Activated T-helper 1 cell treated with anti-CD3 and anti-CD28 coated beads, Interleukin-12 subunit alpha, Interleukin-12 subunit beta, Interleukin-2, Interleukin-4 antibody, amounts not matched to agents 30 ng/mL and 10 ng/mL and 1 ng/mL, durations not matched to agents 14 hours and 24 hours and 36 hours (primary cell): ENCODE data around the gene ZNF366. TPM values are rescaled to one million over a fixed set of nuclear protein-coding genes. Genes with fewer than 3 reads are reported as not detected.

Experiments used
- DNase-seq: peaks from one replicate; pipeline ENCODE4 v3.0.0; 2021; ENCODE audit warnings: low spot score
- H3K27ac Mint-ChIP-seq: one replicate; pipeline ENCODE4 v1.8.0; 2021; ENCODE audit warnings: mild to moderate bottlenecking, mixed read lengths
- H3K27me3 Mint-ChIP-seq: one replicate; pipeline ENCODE4 v1.8.0; 2022; ENCODE audit warnings: mild to moderate bottlenecking, moderate library complexity, mixed read lengths; ENCODE audit not compliant: insufficient read depth
- H3K36me3 Mint-ChIP-seq: one replicate; pipeline ENCODE4 v1.8.0; 2021; ENCODE audit warnings: low read depth, mixed read lengths
- H3K4me1 Mint-ChIP-seq: one replicate; pipeline ENCODE4 v1.8.0; 2021; ENCODE audit warnings: low read depth, mixed read lengths
- H3K4me3 Mint-ChIP-seq: one replicate; pipeline ENCODE4 v1.8.0; 2021; ENCODE audit warnings: mild to moderate bottlenecking, moderate library complexity, mixed read lengths
- H3K9me3 Mint-ChIP-seq: one replicate; pipeline ENCODE4 v1.8.0; 2021; ENCODE audit warnings: mixed read lengths
- intact Hi-C: fragments of 100-400 bp; cut with micrococcal nuclease; formaldehyde crosslinking; loops from one replicate; pipeline ENCODE4 v1.15.1; 2024
- total RNA-seq: library from RNA; stranded (reverse); gene quantifications from 2 replicates; pipeline ENCODE4 v1.2.3, GENCODE V29; 2022

ZNF366 gene
- total RNA-seq, 1 donor from 2014 or later = not detected

GRCh38 chr5:72453246-72453775, 53.9 kb downstream of the ZNF366 start:
- no peak overlapping the region for H3K4me3 Mint-ChIP-seq
- H3K27me3 Mint-ChIP-seq = peaks cover 8% of the 10 kb centered on the region
- intact Hi-C loops = no loop called here

GRCh38 chr5:72452515-72453245, 54.5 kb downstream of the ZNF366 start:
- DNase-seq = no peak
- intact Hi-C loops = no loop called here
- Mint-ChIP-seq H3K4me1 (no peaks in the 10 kb centered on the region), H3K27me3 (peaks cover 8% of the 10 kb centered on the region), H3K4me3 (no peak overlapping the region), H3K9me3 (no peaks in the 10 kb centered on the region), H3K36me3 (no peaks in the 10 kb centered on the region), H3K27ac (no peak overlapping the region)

More at GRCh38 chr5:72453246-72453775, 53.9 kb downstream of the ZNF366 start:
- no peak overlapping the region for H3K27ac Mint-ChIP-seq
- no peak for DNase-seq
- H3K9me3 Mint-ChIP-seq = no peaks in the 10 kb centered on the region
- H3K4me1 Mint-ChIP-seq = no peaks in the 10 kb centered on the region
- no peaks in the 10 kb centered on the region for H3K36me3 Mint-ChIP-seq

- Mint-ChIP-seq H3K36me3 (no peaks in the 10 kb centered on the region), H3K4me1 (no peaks in the 10 kb centered on the region), H3K4me3 (no peak overlapping the region), H3K9me3 (no peaks in the 10 kb centered on the region), H3K27ac (no peak overlapping the region), H3K27me3 (peaks cover 8% of the 10 kb centered on the region)
- DNase-seq = no peak
- intact Hi-C loops = no loop called here
Measured at GRCh38 chr5:72451741-72452505, 55.3 kb downstream of the ZNF366 start.

- no peak for DNase-seq
- Mint-ChIP-seq H3K27ac (no peak overlapping the region), H3K36me3 (no peaks in the 10 kb centered on the region), H3K9me3 (no peaks in the 10 kb centered on the region), H3K4me1 (no peaks in the 10 kb centered on the region), H3K4me3 (no peak overlapping the region), H3K27me3 (peaks cover 6% of the 10 kb centered on the region)
- intact Hi-C loops = no loop called here
Measured at GRCh38 chr5:72448368-72448767, 58.8 kb downstream of the ZNF366 start.

GRCh38 chr5:72447751-72448150, 59.5 kb downstream of the ZNF366 start:
- DNase-seq = no peak
- intact Hi-C loops = no loop called here
- Mint-ChIP-seq H3K27me3 (peaks cover 6% of the 10 kb centered on the region), H3K4me1 (no peaks in the 10 kb centered on the region), H3K36me3 (no peaks in the 10 kb centered on the region), H3K27ac (no peak overlapping the region), H3K9me3 (no peaks in the 10 kb centered on the region), H3K4me3 (no peak overlapping the region)

- Mint-ChIP-seq H3K4me3 (no peak overlapping the region), H3K27ac (no peak overlapping the region), H3K9me3 (no peaks in the 10 kb centered on the region), H3K4me1 (no peaks in the 10 kb centered on the region), H3K27me3 (no peaks in the 10 kb centered on the region), H3K36me3 (no peaks in the 10 kb centered on the region)
- no peak for DNase-seq
- intact Hi-C loops = no loop called here
Measured at GRCh38 chr5:72445969-72446368, 61.2 kb downstream of the ZNF366 start.

GRCh38 chr5:72443883-72444282, 63.3 kb downstream of the ZNF366 start:
- no peak overlapping the region for H3K27ac Mint-ChIP-seq
- no peak overlapping the region for H3K4me3 Mint-ChIP-seq
- H3K4me1 Mint-ChIP-seq = no peaks in the 10 kb centered on the region
- DNase-seq = no peak
- H3K27me3 Mint-ChIP-seq = no peaks in the 10 kb centered on the region
- no peaks in the 10 kb centered on the region for H3K9me3 Mint-ChIP-seq
- intact Hi-C loops = no loop called here
- no peaks in the 10 kb centered on the region for H3K36me3 Mint-ChIP-seq

- Mint-ChIP-seq H3K9me3 (no peaks in the 10 kb centered on the region), H3K4me3 (no peak overlapping the region), H3K36me3 (no peaks in the 10 kb centered on the region), H3K27ac (no peak overlapping the region), H3K4me1 (no peaks in the 10 kb centered on the region), H3K27me3 (no peaks in the 10 kb centered on the region)
- intact Hi-C loops = no loop called here
- no peak for DNase-seq
Measured at GRCh38 chr5:72441862-72442540, 65.2 kb downstream of the ZNF366 start.

GRCh38 chr5:72441094-72441723, 66.0 kb downstream of the ZNF366 start:
- Mint-ChIP-seq H3K4me1 (no peaks in the 10 kb centered on the region), H3K27ac (no peak overlapping the region)

GRCh38 chr5:72440207-72440638, 67.0 kb downstream of the ZNF366 start:
- intact Hi-C loops = no loop called here
- DNase-seq = no peak
- Mint-ChIP-seq H3K36me3 (no peaks in the 10 kb centered on the region), H3K9me3 (no peaks in the 10 kb centered on the region), H3K4me1 (no peaks in the 10 kb centered on the region), H3K27ac (no peak overlapping the region), H3K4me3 (no peak overlapping the region), H3K27me3 (no peaks in the 10 kb centered on the region)

More at GRCh38 chr5:72441094-72441723, 66.0 kb downstream of the ZNF366 start:
- Mint-ChIP-seq H3K9me3 (no peaks in the 10 kb centered on the region), H3K27me3 (no peaks in the 10 kb centered on the region), H3K36me3 (no peaks in the 10 kb centered on the region), H3K4me3 (no peak overlapping the region)
- DNase-seq = no peak
- intact Hi-C loops = no loop called here

GRCh38 chr5:72439192-72439591, 68.0 kb downstream of the ZNF366 start:
- H3K27ac Mint-ChIP-seq = no peak overlapping the region
- no peaks in the 10 kb centered on the region for H3K27me3 Mint-ChIP-seq
- no peaks in the 10 kb centered on the region for H3K36me3 Mint-ChIP-seq
- no peaks in the 10 kb centered on the region for H3K4me1 Mint-ChIP-seq
- DNase-seq = no peak
- H3K4me3 Mint-ChIP-seq = no peak overlapping the region
- intact Hi-C loops = no loop called here
- no peaks in the 10 kb centered on the region for H3K9me3 Mint-ChIP-seq

GRCh38 chr5:72438141-72438540, 69.1 kb downstream of the ZNF366 start:
- H3K9me3 Mint-ChIP-seq = no peaks in the 10 kb centered on the region
- intact Hi-C loops = no loop called here
- H3K36me3 Mint-ChIP-seq = no peaks in the 10 kb centered on the region
- peaks cover 1% of the 10 kb centered on the region for H3K27me3 Mint-ChIP-seq
- no peak overlapping the region for H3K27ac Mint-ChIP-seq
- no peak overlapping the region for H3K4me3 Mint-ChIP-seq
- H3K4me1 Mint-ChIP-seq = no peaks in the 10 kb centered on the region
- no peak for DNase-seq
